ENCODE data around the gene GMDS.

Gene GMDS

DNA sequence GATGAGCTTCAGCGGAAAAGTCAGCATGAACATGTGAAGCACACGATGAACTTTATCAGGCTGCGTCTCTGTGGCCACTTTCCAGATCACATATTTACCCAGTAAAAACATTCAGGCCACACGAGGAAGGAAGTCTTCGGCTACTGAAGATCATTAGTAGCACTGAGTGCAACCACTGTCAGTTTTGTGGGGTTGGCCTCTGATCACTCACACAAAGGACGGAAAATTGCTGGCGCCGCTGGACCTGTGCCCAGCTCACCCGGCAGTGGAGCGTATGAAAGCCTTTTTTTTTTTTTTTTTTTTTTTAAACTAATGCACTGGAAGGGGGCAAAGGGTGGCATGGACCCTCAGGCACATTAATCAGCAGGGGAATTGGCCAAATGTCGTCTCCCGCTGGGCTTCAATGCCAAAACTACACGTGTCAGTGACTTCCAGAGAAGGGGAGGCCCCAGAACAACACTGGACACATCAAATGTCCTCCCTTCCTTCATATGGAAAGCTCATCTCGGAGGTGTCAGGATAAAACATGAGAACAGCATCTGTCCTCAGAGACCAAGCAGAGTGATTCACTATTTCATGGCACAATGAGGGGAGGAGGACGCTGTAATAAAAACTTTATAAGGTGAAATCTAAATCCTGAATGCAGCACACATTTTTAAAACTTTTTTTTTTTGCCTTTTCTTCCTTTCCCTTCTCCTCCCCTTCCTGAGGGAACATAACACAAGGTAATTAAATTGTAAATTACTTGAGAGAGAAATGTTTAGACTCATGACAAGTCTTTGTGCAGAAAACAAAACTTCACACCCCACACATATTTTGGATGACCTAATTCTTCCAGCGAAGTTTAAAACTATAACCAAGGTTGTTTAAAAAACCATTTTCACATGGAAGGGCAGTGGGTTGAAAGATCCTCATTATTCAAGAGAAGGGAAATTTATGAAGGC is 412.3 kb downstream of the GMDS start:
- DNase-seq (ENCODE audit: low spot score) = no peak

DNA sequence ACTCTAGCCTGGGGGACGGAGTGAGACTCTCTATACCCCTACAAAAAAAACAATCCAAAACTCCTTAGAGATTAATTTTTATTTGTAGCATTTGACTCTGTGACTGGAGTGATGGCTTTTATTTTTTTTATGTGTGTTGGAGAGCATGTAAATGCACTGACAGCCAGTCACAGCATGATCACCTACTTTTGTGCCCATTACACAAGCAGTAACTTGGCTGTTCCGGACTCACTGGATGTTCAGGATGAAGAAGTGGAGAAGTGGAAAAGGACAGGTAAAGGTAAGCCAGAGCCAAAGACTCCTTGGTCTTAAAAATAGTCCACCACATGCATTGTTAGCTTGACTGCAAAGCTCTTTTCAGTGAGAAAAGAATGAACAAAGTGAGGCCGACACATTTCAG is 413.0 kb downstream of the GMDS start:
- no peak for DNase-seq (ENCODE audit: low spot score)

DNA sequence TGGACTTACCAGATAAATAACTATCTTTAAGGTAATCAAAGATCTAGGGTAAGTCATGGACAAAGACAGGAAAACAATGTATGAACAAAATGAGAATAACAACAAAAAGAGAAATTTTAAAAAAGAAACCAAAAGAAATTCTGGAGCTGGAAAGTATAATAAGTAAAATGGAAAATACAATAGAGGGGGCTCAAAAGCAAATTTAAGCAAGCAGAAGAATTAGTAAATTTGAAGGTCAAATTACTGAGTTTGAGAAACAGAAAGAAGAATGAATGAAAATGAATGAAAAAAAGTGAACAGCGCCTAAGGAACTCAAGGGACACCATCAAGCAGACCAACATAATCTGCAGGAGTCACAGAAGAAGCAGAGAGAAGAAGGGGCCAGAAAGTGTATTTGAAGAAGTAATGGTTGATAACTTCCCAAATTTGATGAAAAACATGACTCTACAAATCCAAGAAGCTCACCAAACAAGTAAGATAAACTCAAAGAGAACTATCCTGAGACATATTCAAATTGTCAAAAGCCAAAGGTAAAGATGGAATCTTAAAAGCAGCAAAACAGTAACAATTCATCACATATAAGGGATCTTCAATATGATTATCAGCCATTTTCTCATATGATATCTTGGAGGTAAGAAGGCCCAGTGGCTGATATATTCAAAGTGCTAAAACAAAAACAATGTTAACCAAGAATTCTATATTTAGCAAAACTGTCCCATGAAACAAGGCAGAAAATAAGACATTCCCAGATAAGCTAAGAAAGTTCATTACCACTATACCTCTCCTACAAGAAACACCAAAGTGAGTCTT is 417.2 kb downstream of the GMDS start:
- no peak for DNase-seq (ENCODE audit: low spot score)

GRCh38 chr6:1825926-1826325 is 419.5 kb downstream of the GMDS start:
- no peak for DNase-seq (ENCODE audit: low spot score)

- no peak for DNase-seq (ENCODE audit: low spot score)
Observed at GRCh38 chr6:1825277-1825676, 420.1 kb downstream of the GMDS start.

- DNase-seq (ENCODE audit: low spot score) = no peak
Observed at GRCh38 chr6:1821513-1822183, 423.8 kb downstream of the GMDS start.

DNA sequence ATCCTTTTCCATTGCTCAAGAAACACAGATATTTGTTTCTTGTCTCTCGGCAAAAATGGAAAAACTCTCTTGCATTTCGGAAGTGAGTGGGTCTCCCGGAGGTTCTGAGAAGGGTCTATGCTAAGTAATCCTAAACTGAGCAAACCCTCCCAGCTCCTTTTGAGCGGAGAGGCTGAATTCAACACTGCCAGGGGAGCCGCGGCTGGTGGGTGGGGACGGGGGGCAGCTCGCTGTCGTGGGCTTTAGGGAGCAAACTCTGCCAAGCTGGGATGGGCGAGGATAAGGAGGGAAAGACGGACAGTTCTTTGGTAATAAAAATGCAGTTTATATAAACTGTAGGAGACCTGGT is 424.3 kb downstream of the GMDS start:
- no peak for DNase-seq (ENCODE audit: low spot score)

- no peak for DNase-seq (ENCODE audit: low spot score)
Observed at GRCh38 chr6:1820714-1821113, 424.7 kb downstream of the GMDS start.

DNA sequence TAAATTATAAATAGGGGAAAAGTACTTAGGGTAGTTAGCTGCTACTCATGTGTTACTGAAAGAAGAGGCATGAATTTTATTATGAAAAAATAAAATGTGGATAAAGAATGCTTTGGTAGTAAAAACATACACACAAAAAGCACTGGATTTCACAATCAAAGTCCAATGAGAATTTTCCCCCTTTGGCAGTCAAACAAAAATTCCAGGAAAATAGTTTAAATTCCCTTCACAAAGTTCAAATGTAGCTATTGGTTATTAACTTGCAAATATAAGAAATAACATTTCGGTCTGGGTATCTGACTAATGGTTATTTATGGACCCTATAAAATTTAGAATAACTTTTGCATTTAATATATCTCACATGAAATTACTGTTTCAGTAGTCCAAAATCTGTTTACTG is 425.2 kb downstream of the GMDS start:
- DNase-seq (ENCODE audit: low spot score) = no peak

- no peak for DNase-seq (ENCODE audit: low spot score)
Observed at GRCh38 chr6:1819007-1819406, 426.4 kb downstream of the GMDS start.

DNA sequence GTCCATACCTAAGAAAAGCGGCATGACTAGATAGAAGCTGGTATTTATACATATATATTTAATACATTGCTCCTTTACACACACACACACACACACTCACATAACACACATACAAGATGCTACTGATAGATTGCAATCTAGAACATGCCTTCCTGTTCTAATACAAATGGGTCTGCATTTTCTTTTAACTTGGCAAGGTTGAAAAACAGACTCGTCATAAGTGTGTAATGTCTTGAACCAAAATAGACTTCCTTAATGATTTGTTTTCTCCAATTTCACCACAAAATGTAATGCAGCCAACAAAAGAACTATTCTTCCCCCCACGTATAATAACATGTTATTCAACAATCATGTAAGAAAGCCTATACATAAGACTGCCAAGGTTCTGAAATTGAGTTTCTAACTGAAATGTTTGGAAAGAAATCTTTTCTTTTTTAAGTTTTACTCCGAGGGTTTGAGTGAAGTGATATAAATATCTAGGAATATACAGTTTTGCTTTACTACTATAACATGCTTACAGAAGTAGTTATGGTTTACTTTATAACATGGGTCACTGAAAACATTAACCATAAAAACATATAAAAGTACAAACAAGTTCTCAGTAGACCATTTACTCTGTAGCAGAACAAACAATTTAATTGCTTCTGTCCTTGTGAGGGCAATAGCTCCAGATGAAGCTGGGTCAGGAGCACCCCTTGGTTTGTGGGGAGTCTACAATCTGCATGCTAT is 428.2 kb downstream of the GMDS start:
- no peak for DNase-seq (ENCODE audit: low spot score)

DNA sequence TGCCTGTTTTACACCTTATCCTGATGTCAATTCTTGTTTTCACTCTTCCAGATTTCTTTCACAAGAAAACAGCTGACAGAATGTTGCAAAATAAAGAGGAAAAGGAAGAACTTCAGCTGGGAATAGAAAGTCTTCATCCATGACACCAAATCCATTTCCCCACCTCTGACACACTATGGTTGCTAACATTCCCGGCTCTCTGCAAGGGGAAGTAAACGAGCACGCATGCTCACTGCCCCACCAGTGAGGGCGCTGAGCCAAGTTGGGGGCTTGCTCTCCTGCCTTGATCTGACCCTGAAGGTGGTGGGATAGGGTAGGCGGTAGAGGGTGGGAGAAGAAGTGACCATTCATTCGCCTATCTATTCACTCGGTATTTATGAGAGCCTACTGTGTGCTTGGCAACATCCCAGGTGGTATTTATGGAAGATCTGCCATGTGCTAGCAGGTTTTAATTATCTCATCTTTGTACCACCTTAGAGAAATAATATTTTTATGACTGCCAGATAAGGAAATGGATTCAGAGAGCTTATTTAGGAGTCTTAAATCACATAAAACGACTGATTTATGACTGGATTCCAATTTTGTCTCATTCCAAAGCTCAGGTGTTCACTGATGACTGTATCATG is 429.5 kb downstream of the GMDS start:
- no peak for DNase-seq (ENCODE audit: low spot score)

GRCh38 chr6:1814279-1814678 is 431.1 kb downstream of the GMDS start:
- no peak for DNase-seq (ENCODE audit: low spot score)

DNA sequence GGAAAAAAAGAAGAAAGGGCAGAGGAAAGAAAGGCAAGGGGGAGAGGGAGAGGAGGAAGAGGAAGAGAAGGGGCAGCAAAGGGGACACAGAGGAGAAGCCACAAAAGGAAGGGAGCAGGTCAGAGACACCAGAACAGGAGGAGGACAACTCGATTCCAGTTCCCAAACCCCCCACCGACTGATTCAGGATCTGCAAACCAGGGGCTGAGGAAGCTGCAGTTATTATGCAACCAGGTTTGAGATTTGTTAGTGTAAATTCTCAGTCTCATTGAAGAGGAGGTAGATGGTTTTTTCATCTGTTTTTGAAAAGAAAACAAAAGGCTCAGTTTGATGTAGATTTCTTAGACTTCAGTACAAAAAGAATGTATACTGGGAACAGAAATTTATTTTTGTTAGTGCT is 432.9 kb downstream of the GMDS start:
- no peak for DNase-seq (ENCODE audit: low spot score)

DNA sequence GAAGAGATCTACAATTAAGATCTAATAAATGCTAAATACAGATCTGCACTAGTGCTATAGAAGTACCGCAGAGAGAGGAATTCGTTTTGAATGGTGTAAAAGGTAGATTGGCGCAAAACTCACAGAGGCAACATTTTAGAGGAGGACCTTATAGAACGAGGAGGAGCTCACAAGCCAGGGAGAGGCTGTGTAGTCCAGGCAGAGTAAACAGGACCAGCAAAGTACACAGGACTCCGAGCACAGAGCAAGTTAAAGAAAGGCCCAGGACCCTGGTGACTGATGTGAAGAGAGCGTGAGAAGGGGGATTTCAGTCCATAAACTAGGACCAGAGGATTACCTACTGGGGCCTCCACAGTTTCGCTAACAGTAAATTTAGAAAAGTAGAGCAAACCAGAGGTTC is 433.4 kb downstream of the GMDS start:
- no peak for DNase-seq (ENCODE audit: low spot score)

- no peak for DNase-seq (ENCODE audit: low spot score)
Observed at GRCh38 chr6:1810880-1811279, 434.5 kb downstream of the GMDS start.

GRCh38 chr6:1809291-1809988 is 436.0 kb downstream of the GMDS start:
- no peak for DNase-seq (ENCODE audit: low spot score)

GRCh38 chr6:1806935-1807334 is 438.5 kb downstream of the GMDS start:
- DNase-seq (ENCODE audit: low spot score) = no peak

DNA sequence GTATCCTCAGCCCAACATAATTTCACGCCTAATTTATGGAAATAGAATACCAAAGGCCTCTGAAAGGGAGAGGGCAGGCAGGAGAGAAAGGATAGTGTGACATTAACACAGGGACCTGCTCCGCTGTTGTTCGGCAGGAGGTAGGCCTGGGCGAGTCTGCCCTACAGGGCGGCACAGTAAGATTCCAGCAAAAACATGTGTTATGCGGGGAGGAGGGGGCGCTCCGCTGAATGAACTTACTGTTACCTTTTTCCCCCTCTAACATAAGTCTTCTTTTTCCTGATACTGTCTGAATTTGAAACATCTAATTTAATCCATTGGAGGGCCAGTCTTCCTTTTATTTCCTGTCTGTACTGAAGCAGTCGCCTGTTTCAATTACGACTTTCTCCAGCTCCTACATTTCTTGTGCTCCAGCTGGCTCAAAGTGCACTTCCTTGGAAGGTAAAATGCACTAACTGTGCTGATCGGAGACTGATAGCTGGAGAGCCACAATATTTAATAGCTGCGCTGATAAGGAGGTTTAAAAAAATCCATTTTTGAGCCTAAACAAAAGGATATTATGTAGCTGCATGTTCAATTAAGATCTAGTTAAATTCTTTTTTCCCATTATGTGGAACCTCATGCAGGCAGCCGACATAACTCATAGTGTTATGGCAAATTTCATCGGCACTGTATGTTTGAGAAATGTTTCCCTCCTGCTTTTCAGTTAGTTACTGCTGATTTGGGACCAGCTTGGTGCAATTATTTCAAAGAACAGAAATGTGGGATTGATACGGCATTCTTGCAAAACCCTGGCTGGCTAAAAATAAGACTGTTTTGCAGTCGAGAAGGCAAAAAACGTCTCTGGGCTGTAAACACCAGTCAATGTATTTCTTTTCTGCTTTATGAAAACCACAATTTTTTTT is 442.7 kb downstream of the GMDS start:
- DNase-seq (ENCODE audit: low spot score) = no peak

DNA sequence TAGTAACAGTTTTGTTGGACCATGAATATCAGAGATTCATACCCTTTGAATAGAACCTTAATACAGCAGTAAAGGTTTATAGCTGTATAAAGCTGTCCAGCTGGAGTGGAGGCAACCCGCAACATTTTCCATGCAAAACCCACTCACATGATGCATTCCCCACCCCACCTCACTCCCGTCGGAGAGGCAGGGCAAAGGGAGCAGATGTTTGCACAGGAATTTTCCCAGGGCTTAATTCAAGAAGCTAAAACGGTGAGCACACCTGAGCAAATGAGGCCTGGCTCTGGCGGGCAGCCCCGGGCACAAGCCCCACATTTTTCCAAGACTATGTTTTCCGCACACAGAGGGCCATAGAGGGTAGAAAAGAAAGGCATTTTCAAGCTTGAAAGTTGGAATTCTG is 444.0 kb downstream of the GMDS start:
- no peak for DNase-seq (ENCODE audit: low spot score)
